Measurements from ENCODE around the gene TRIM46. TPM values are rescaled to one million over a fixed set of nuclear protein-coding genes. Genes with fewer than 3 reads are reported as not detected.

Gene TRIM46
- total and polyA plus RNA-seq, 9 of the 15 experiments (the other 6 are each of a cell fraction or from before 2014, with no cell fraction given) = 0.05 to 0.60 (median 0.16) TPM; not detected in 3

GRCh38 chr1:155195201-155196102 is 21.8 kb downstream of the TRIM46 start (continued):
- TF ChIP-seq ZBTB26 (CRISPR knock-in tag; IDR thresholded peaks at IDR 0.05) = 0 out of 2 replicates have a peak, but pooled peaks have one; percentile 36
- no peak for TF ChIP-seq ZKSCAN1 (IDR thresholded peaks at IDR 0.05; ENCODE audit: low read depth, low read length)
- no peak for TF ChIP-seq CLOCK (CRISPR knock-in tag; IDR thresholded peaks at IDR 0.05; ENCODE audit: borderline replicate concordance)
